SK-N-SH (cell line): Measurements from ENCODE around the gene KMT2C. TPM values are rescaled to one million over a fixed set of nuclear protein-coding genes. Genes with fewer than 3 reads are reported as not detected.

Experiments used
- CTCF ChIA-PET: fragments of 300-600, 350-600 bp; formaldehyde crosslinking; extraction: SDS; loops from one replicate; lab custom pipeline; 2021; lab: Yijun Ruan, JAX
- POLR2A ChIA-PET: fragments of 350-600 bp; sonication (Branson Sonifier 250); formaldehyde crosslinking; extraction: SDS; loops from one replicate; lab custom pipeline; 2020; ENCODE audit warnings: antibody characterized with exemption, inconsistent platforms; lab: Yijun Ruan, JAX
- DNase-seq: peaks from one replicate; pipeline ENCODE4 v3.0.0; 2012
- H2AFZ ChIP-seq: fragments of 200-600 bp; sonication (generic); 2 replicates; pipeline ENCODE4 v1.8.1; 2016; ENCODE audit warnings: antibody characterized with exemption, mild to moderate bottlenecking, low read depth
- H3F3A ChIP-seq: fragments of 200-600 bp; sonication (generic); replicated peaks from 2 replicates; pipeline ENCODE3; 2016; ENCODE audit warnings: antibody characterized with exemption, mild to moderate bottlenecking; ENCODE audit not compliant: insufficient read depth
- H3K27ac ChIP-seq, 2 experiments: fragments of 200-500 bp in 1 of 2; fragments of 200-600 bp in 1 of 2; sonication (Bioruptor generic) in 1 of 2; sonication (generic), shearing (Covaris generic) in 1 of 2; 2 replicates each; pipeline versions ENCODE4 v1.5.1 to v1.6.1; 2014 to 2016; ENCODE audit warnings: low read depth in 2 of 2, inconsistent platforms in 1 of 2, low read length in 1 of 2, mild to moderate bottlenecking in 1 of 2, mixed read lengths in 1 of 2
- H3K27me3 ChIP-seq: fragments of 200-600 bp; sonication (generic), shearing (Covaris generic); 2 replicates; pipeline ENCODE4 v1.6.1; 2016; ENCODE audit warnings: mixed run types; ENCODE audit not compliant: insufficient read depth
- H3K36me3 ChIP-seq, 2 experiments: fragments of 200-500 bp in 1 of 2; fragments of 200-600 bp in 1 of 2; sonication (Bioruptor generic) in 1 of 2; sonication (generic) in 1 of 2; replicated peaks in 1 of 2; 2 replicates each; pipeline versions ENCODE3 to v1.5.1; 2014 to 2016; ENCODE audit warnings: low read length in 1 of 2, mild to moderate bottlenecking in 1 of 2; ENCODE audit not compliant: insufficient read depth in 2 of 2, control insufficient read depth in 1 of 2
- H3K4me1 ChIP-seq, 2 experiments: fragments of 200-500 bp in 1 of 2; fragments of 200-600 bp in 1 of 2; sonication (Bioruptor generic) in 1 of 2; sonication (generic), shearing (Covaris generic) in 1 of 2; 2 replicates each; pipeline versions ENCODE4 v1.5.1 to v1.6.1; 2014 to 2016; ENCODE audit warnings: low read depth in 1 of 2, low read length in 1 of 2, mixed run types in 1 of 2; ENCODE audit not compliant: insufficient read depth in 2 of 2, control insufficient read depth in 1 of 2
- H3K4me2 ChIP-seq: fragments of 200-600 bp; sonication (generic), shearing (Covaris generic); 2 replicates; pipeline ENCODE4 v1.6.1; 2017; ENCODE audit warnings: mixed run types
- H3K4me3 ChIP-seq, 2 experiments: fragments of 200-500 bp in 1 of 2; fragments of 200-600 bp in 1 of 2; sonication (Bioruptor generic) in 1 of 2; sonication (generic), shearing (Covaris generic) in 1 of 2; 2 replicates each; pipeline versions ENCODE4 v1.5.1 to v1.8.1; 2014 to 2016; ENCODE audit warnings: low read depth in 2 of 2, inconsistent platforms in 1 of 2, low read length in 1 of 2, mild to moderate bottlenecking in 1 of 2, mixed read lengths in 1 of 2, moderate library complexity in 1 of 2
- H3K79me2 ChIP-seq: fragments of 200-600 bp; sonication (generic); 2 replicates; pipeline ENCODE4 v1.8.1; 2017; ENCODE audit warnings: mild to moderate bottlenecking; ENCODE audit not compliant: insufficient read depth
- H3K9ac ChIP-seq: fragments of 200-600 bp; sonication (generic); 2 replicates; pipeline ENCODE4 v1.6.1; 2017; ENCODE audit warnings: mixed run types
- H3K9me2 ChIP-seq: fragments of 200-600 bp; sonication (generic); 2 replicates; pipeline ENCODE4 v1.6.1; 2017; ENCODE audit warnings: mixed run types
- H3K9me3 ChIP-seq: fragments of 200-600 bp; sonication (generic); 2 replicates; pipeline ENCODE4 v1.6.1; 2017; ENCODE audit warnings: mixed run types, mild to moderate bottlenecking, moderate library complexity
- H4K20me1 ChIP-seq: fragments of 200-600 bp; sonication (generic); 2 replicates; pipeline ENCODE4 v1.6.1; 2017; ENCODE audit warnings: mild to moderate bottlenecking, mixed run types; ENCODE audit not compliant: insufficient read depth
- ELF1 ChIP-seq: IDR thresholded peaks from 2 replicates; pipeline ENCODE4 v1.4.0; 2012
- EP300 ChIP-seq, 2 experiments: IDR thresholded peaks; 2 replicates each; pipeline versions ENCODE4 v1.4.0 to v1.6.1; 2012; ENCODE audit warnings: borderline replicate concordance in 1 of 2, low read depth in 1 of 2, low read length in 1 of 2
- EZH2phosphoT487 ChIP-seq: fragments of 200-600 bp; sonication (generic); IDR thresholded peaks from 2 replicates; pipeline ENCODE4 v1.6.1; 2017; ENCODE audit warnings: low read depth, mixed run types, mild to moderate bottlenecking, antibody characterized with exemption, moderate library complexity, borderline replicate concordance
- FOSL2 ChIP-seq: IDR thresholded peaks from 2 replicates; pipeline ENCODE4 v1.4.0; 2012; ENCODE audit warnings: low read depth, mild to moderate bottlenecking, moderate library complexity, borderline replicate concordance
- FOXJ3 ChIP-seq: sonication (generic); formaldehyde crosslinking; IDR thresholded peaks from 2 replicates; pipeline ENCODE4 v1.5.1; 2020; ENCODE audit warnings: mild to moderate bottlenecking, missing genetic modification reagents
- GATA2 ChIP-seq: sonication (generic); formaldehyde crosslinking; IDR thresholded peaks from 2 replicates; pipeline ENCODE4 v1.5.0; 2020; ENCODE audit warnings: mild to moderate bottlenecking, missing genetic modification reagents
- JUND ChIP-seq: IDR thresholded peaks from 2 replicates; pipeline ENCODE4 v1.4.0; 2012
- NFIC ChIP-seq: IDR thresholded peaks from 2 replicates; pipeline ENCODE4 v1.4.0; 2012; ENCODE audit warnings: borderline replicate concordance
- NRF1 ChIP-seq: IDR thresholded peaks from 2 replicates; pipeline ENCODE4 v1.6.1; 2012; ENCODE audit warnings: low read depth, mild to moderate bottlenecking, low read length
- RCOR1 ChIP-seq: fragments of 150-350 bp; IDR thresholded peaks from 2 replicates; pipeline ENCODE4 v1.6.1; 2017; ENCODE audit warnings: antibody characterized with exemption, low read length
- RFX5 ChIP-seq: IDR thresholded peaks from 2 replicates; pipeline ENCODE4 v1.6.1; 2012; ENCODE audit warnings: mild to moderate bottlenecking, improper control_type of control experiment, low read length
- RXRA ChIP-seq: IDR thresholded peaks from 2 replicates; pipeline ENCODE4 v1.4.0; 2012; ENCODE audit warnings: low read depth, mild to moderate bottlenecking, borderline replicate concordance
- SIN3A ChIP-seq: IDR thresholded peaks from 2 replicates; pipeline ENCODE4 v1.6.1; 2012; ENCODE audit warnings: low read depth, mild to moderate bottlenecking, low read length, moderate library complexity, borderline replicate concordance
- TEAD4 ChIP-seq: IDR thresholded peaks from 2 replicates; pipeline ENCODE4 v1.4.0; 2012; ENCODE audit warnings: mild to moderate bottlenecking, borderline replicate concordance; ENCODE audit not compliant: insufficient read depth
- YY1 ChIP-seq: IDR thresholded peaks from 2 replicates; pipeline ENCODE4 v1.4.0; 2012; ENCODE audit warnings: low read depth, mild to moderate bottlenecking
- WGBS: methylation state at CpG from one replicate; pipeline ENCODE4 v1.1.6; 2017; ENCODE audit warnings: low lambda C conversion rate; 5-methylcytosine and 5-hydroxymethylcytosine counted together
- polyA plus RNA-seq, 3 experiments: library from polyadenylated mRNA; depleted of rRNA; stranded (reverse); fragments of >200 nt; gene quantifications; 2 replicates each; pipeline ENCODE4 v1.2.3, GENCODE V29; 2012
- TF ChIP-seq, protein P1 (sequence below): IDR thresholded peaks from 2 replicates; pipeline ENCODE4 v1.4.0; 2012; ENCODE audit warnings: low read depth, borderline replicate concordance
- TF ChIP-seq, protein P2 (sequence below): IDR thresholded peaks from 2 replicates; pipeline ENCODE4 v1.6.1; 2012; ENCODE audit warnings: mild to moderate bottlenecking, low read depth, low read length, moderate library complexity
- TF ChIP-seq, protein P3 (sequence below): fragments of 150-350 bp; IDR thresholded peaks from 2 replicates; pipeline ENCODE4 v1.6.1; 2017; ENCODE audit warnings: antibody characterized with exemption, low read length, low read depth, borderline replicate concordance
- TF ChIP-seq, protein P4 (sequence below): IDR thresholded peaks from 2 replicates; pipeline ENCODE4; 2012
- TF ChIP-seq, protein P5 (sequence below): IDR thresholded peaks from 2 replicates; pipeline ENCODE4 v1.4.0; 2012; ENCODE audit warnings: low read depth, borderline replicate concordance

KMT2C gene
- polyA plus RNA-seq, 1 of the 3 experiments (the other 2 are of a cell fraction), result 8.0 TPM

DNA sequence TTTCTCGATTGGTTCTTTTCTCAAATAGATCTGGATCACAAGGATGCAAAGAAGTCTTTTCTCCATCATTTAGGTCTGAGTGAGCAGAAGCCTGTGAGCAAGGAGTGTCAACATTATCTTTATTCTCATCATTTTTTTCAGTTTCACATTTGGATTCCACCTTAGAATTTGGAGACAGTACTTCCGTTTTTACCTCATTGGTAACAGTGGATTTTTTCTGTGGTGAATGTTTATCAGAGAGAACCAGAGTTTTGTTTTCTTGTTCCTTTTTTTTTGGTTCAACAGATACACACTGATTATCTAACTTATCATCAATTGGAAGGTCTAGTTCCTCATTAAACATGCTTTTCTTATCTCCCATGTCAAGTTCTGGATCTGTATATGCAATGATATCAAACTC, 259.0 kb downstream of the KMT2C start:
- no peak for DNase-seq
- Histone ChIP-seq H3F3A (peaks cover 25% of the 10 kb centered on the region), H3K4me3 (no peak overlapping the region), H4K20me1 (no peaks in the 10 kb centered on the region), H3K27ac (no peak overlapping the region), H3K9ac (no peak overlapping the region), H3K9me3 (no peaks in the 10 kb centered on the region), H3K4me1 (peaks cover 0 to 20% of the 10 kb centered on the region in 2 experiments; a peak in 2 of 4 replicates), H3K36me3 (peaks cover 64 to 80% of the 10 kb centered on the region in 2 experiments), H2AFZ (no peak overlapping the region), H3K27me3 (no peaks in the 10 kb centered on the region), H3K4me2 (no peak overlapping the region), H3K79me2 (no peaks in the 10 kb centered on the region), H3K9me2 (no peaks in the 10 kb centered on the region)
- CTCF ChIA-PET, result interaction anchor here (1.3 kb wide), 1 partner anchor 30 kb away, joined by 4 read pairs; no protein-coding TSS in a partner anchor
- 95% methylated on average over 2 of the region's 2 CpGs for WGBS
- POLR2A ChIA-PET, result no interaction called here
- TF ChIP-seq YY1 (no peak), RXRA (no peak), SIN3A (no peak), EP300 (IDR thresholded peaks at IDR 0.05; ENCODE audit: borderline replicate concordance in 1 of 2, low read depth in 1 of 2, low read length in 1 of 2) (no peak), RFX5 (no peak), JUND (no peak), FOSL2 (no peak), RCOR1 (no peak), NRF1 (no peak), GATA2 (CRISPR knock-in tag) (no peak), ELF1 (no peak), NFIC (no peak), FOXJ3 (CRISPR knock-in tag) (no peak), EZH2phosphoT487 (no peak), TEAD4 (no peak)
- TF ChIP-seq, protein P1, sequence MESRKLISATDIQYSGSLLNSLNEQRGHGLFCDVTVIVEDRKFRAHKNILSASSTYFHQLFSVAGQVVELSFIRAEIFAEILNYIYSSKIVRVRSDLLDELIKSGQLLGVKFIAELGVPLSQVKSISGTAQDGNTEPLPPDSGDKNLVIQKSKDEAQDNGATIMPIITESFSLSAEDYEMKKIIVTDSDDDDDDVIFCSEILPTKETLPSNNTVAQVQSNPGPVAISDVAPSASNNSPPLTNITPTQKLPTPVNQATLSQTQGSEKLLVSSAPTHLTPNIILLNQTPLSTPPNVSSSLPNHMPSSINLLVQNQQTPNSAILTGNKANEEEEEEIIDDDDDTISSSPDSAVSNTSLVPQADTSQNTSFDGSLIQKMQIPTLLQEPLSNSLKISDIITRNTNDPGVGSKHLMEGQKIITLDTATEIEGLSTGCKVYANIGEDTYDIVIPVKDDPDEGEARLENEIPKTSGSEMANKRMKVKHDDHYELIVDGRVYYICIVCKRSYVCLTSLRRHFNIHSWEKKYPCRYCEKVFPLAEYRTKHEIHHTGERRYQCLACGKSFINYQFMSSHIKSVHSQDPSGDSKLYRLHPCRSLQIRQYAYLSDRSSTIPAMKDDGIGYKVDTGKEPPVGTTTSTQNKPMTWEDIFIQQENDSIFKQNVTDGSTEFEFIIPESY, result no peak
- TF ChIP-seq, protein P2, sequence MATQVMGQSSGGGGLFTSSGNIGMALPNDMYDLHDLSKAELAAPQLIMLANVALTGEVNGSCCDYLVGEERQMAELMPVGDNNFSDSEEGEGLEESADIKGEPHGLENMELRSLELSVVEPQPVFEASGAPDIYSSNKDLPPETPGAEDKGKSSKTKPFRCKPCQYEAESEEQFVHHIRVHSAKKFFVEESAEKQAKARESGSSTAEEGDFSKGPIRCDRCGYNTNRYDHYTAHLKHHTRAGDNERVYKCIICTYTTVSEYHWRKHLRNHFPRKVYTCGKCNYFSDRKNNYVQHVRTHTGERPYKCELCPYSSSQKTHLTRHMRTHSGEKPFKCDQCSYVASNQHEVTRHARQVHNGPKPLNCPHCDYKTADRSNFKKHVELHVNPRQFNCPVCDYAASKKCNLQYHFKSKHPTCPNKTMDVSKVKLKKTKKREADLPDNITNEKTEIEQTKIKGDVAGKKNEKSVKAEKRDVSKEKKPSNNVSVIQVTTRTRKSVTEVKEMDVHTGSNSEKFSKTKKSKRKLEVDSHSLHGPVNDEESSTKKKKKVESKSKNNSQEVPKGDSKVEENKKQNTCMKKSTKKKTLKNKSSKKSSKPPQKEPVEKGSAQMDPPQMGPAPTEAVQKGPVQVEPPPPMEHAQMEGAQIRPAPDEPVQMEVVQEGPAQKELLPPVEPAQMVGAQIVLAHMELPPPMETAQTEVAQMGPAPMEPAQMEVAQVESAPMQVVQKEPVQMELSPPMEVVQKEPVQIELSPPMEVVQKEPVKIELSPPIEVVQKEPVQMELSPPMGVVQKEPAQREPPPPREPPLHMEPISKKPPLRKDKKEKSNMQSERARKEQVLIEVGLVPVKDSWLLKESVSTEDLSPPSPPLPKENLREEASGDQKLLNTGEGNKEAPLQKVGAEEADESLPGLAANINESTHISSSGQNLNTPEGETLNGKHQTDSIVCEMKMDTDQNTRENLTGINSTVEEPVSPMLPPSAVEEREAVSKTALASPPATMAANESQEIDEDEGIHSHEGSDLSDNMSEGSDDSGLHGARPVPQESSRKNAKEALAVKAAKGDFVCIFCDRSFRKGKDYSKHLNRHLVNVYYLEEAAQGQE, result no peak
- TF ChIP-seq, protein P3, sequence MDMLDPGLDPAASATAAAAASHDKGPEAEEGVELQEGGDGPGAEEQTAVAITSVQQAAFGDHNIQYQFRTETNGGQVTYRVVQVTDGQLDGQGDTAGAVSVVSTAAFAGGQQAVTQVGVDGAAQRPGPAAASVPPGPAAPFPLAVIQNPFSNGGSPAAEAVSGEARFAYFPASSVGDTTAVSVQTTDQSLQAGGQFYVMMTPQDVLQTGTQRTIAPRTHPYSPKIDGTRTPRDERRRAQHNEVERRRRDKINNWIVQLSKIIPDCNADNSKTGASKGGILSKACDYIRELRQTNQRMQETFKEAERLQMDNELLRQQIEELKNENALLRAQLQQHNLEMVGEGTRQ, result no peak
- TF ChIP-seq, protein P4, sequence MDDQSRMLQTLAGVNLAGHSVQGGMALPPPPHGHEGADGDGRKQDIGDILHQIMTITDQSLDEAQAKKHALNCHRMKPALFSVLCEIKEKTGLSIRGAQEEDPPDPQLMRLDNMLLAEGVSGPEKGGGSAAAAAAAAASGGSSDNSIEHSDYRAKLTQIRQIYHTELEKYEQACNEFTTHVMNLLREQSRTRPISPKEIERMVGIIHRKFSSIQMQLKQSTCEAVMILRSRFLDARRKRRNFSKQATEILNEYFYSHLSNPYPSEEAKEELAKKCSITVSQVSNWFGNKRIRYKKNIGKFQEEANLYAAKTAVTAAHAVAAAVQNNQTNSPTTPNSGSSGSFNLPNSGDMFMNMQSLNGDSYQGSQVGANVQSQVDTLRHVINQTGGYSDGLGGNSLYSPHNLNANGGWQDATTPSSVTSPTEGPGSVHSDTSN, result no peak
- TF ChIP-seq, protein P5, sequence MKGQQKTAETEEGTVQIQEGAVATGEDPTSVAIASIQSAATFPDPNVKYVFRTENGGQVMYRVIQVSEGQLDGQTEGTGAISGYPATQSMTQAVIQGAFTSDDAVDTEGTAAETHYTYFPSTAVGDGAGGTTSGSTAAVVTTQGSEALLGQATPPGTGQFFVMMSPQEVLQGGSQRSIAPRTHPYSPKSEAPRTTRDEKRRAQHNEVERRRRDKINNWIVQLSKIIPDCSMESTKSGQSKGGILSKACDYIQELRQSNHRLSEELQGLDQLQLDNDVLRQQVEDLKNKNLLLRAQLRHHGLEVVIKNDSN, result no peak
